Adipocyte (in vitro differentiated cells): ENCODE results near the gene APLNR.

Experiments used
- DNase-seq: peaks from one replicate; pipeline ENCODE4 v3.0.0-alpha.2; 2015; ENCODE audit warnings: low read depth
- H3K27me3 ChIP-seq: replicated peaks from 2 replicates; pipeline ENCODE4 v1.7.0; 2013; ENCODE audit warnings: mild to moderate bottlenecking, low read length, moderate library complexity; ENCODE audit not compliant: control insufficient read depth, insufficient read depth
- H3K36me3 ChIP-seq: 2 replicates; pipeline ENCODE4 v1.7.0; 2013; ENCODE audit warnings: low read length, mild to moderate bottlenecking, moderate library complexity; ENCODE audit not compliant: control insufficient read depth, insufficient read depth, severe bottlenecking
- H3K4me1 ChIP-seq: 2 replicates; pipeline ENCODE4 v1.7.0; 2013; ENCODE audit warnings: mild to moderate bottlenecking, low read length, moderate library complexity; ENCODE audit not compliant: control insufficient read depth, insufficient read depth
- H3K4me3 ChIP-seq: 2 replicates; pipeline ENCODE4 v1.7.0; 2013; ENCODE audit warnings: mild to moderate bottlenecking, low read length, moderate library complexity
- H3K9ac ChIP-seq: 2 replicates; pipeline ENCODE4 v1.7.0; 2013; ENCODE audit warnings: mild to moderate bottlenecking, low read length, moderate library complexity
- H3K9me3 ChIP-seq: 2 replicates; pipeline ENCODE4 v1.7.0; 2013; ENCODE audit warnings: mild to moderate bottlenecking, low read length, moderate library complexity; ENCODE audit not compliant: control insufficient read depth

APLNR gene

DNA sequence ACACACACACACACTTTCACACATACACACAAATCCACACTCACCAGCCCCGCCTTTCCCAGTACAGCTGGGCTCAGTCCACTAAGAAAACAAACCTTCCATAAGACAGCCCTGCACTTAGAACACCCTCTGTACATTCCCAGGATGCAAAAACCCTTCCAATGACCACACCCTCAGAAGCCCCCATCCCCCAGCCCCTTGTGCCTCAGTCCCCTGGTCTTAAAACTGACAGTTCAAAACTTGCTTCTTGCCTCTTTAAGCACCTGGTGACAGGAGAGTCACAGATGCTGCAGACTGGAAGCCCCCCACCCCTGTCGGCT, 23.0 kb downstream of the APLNR start:
- Histone ChIP-seq H3K4me1 (peaks cover 20% of the 10 kb centered on the region), H3K9ac (no peak overlapping the region), H3K4me3 (peak overlapping the region; percentile 20), H3K9me3 (no peaks in the 10 kb centered on the region), H3K36me3 (no peaks in the 10 kb centered on the region), H3K27me3 (no peaks in the 10 kb centered on the region)
- peak; percentile 30 for DNase-seq

DNA sequence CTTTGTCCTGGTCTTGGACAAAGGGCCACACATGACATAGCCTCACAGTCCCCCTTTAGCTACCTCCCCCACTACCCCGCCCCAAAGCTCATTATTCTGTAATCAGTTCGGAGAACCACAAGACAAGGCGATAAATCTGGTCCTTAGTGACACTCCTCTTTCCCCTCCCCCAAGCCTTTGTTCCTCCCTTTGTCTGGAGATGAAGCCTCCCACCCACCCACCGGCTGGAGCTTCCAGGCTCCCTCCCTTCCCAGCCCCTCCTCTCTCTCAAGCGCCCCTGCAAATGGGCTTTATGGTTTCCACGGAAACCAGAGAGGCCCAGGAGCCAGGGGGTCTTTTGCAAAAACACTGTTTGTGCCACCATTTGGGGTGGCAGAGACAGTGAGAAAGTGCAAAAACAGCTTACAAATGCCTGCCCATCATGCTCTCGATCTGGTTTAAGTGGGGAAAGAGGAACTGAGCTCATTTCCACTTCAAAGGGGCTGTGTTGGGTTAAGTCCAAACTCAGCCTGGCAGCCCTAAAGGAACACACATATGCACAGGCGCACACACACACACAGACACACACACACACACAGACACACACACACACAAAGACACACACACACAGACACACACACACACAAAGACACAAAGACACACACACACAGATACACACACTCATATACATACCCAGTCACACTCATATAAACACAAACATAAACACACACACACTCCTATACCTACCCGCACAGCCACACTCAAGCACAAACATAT, 23.5 kb downstream of the APLNR start:
- Histone ChIP-seq H3K27me3 (no peaks in the 10 kb centered on the region), H3K9ac (no peak overlapping the region), H3K36me3 (no peaks in the 10 kb centered on the region), H3K4me3 (no peak overlapping the region), H3K9me3 (no peaks in the 10 kb centered on the region), H3K4me1 (peaks cover 16% of the 10 kb centered on the region)
- DNase-seq = no peak

DNA sequence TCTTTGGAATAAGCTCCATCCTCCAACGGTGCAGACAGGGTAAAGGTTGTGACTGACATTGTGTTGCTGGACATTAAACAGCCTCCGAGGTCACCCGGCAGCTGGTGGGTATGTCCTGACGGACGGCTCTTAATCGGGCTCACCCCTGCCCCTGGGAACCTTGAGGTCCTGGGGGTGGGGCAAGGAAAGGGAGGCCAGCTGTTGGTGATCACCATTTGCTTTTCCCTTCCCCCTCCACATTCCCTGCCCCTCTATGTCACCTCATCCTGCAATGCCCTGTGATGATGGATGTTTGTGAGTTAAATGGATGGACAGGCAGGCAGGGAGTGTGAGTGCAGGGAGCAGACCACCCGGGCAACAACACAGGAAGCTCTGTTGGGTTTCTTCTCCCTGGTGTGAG, 26.3 kb downstream of the APLNR start:
- Histone ChIP-seq H3K4me3 (no peak overlapping the region), H3K9ac (no peak overlapping the region), H3K9me3 (no peaks in the 10 kb centered on the region), H3K27me3 (no peaks in the 10 kb centered on the region), H3K36me3 (no peaks in the 10 kb centered on the region), H3K4me1 (peaks cover 16% of the 10 kb centered on the region)
- no peak for DNase-seq

DNA sequence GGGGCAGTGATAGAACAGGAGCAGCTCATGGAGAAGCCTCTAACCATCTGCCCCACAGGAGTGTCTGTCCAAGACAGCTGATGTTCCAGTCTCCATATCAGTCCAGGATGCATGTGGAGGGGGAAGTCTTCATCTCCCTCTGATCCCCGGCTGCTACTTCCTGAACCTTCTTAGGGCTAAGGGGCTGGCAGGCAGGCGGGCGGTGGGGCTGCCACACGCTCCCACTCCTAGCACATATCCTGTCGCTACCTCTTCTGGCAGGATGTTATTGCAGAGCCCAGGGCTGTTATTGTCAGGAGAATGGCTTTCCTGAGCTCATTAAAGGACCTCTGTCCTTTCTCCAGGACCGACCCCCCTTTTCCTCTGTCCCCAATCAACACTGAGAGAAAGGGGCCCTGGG, 29.9 kb downstream of the APLNR start:
- no peak overlapping the region for H3K9ac ChIP-seq
- no peaks in the 10 kb centered on the region for H3K36me3 ChIP-seq
- DNase-seq = no peak
- no peak overlapping the region for H3K4me3 ChIP-seq
- H3K9me3 ChIP-seq = no peaks in the 10 kb centered on the region
- H3K27me3 ChIP-seq = peaks cover 9% of the 10 kb centered on the region
- H3K4me1 ChIP-seq = peaks cover 5% of the 10 kb centered on the region

- peaks cover 5% of the 10 kb centered on the region for H3K4me1 ChIP-seq
- H3K9ac ChIP-seq = no peak overlapping the region
- H3K36me3 ChIP-seq = no peaks in the 10 kb centered on the region
- H3K27me3 ChIP-seq = peaks cover 29% of the 10 kb centered on the region
- DNase-seq = peak; percentile 90
- no peaks in the 10 kb centered on the region for H3K9me3 ChIP-seq
- H3K4me3 ChIP-seq = no peak overlapping the region
Observed at GRCh38 chr11:57205041-57205641, 31.9 kb downstream of the APLNR start.

DNA sequence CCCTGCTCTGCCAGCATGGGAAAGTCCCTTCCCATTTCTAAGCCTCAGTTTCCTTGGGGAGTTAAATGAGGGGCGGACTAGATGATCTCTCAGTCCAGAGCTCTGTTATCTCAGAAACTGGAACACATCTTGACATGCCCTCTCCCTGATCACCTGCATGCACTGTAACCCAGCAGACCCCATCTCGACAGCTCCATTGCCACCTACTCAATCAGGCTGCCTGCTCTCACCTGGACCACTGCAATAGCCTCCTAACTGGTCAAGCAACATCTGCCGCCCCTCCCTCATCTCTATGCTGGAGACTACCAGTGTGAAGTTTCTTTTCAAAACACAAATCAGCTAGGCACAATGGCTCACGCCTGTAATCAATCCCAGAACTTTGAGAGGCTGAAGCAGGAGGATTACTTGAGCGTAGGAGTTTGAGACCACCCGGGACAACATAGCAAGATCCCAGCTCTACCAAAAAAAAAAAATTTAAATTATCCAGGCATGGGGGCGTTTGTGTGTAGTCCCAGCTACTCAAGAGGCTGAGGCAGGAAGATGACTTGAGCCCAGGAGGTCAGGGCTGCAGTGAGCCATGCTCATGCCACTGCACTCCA, 33.1 kb downstream of the APLNR start:
- Histone ChIP-seq H3K36me3 (no peaks in the 10 kb centered on the region), H3K9ac (no peak overlapping the region), H3K27me3 (peaks cover 41% of the 10 kb centered on the region), H3K9me3 (no peaks in the 10 kb centered on the region), H3K4me3 (no peak overlapping the region), H3K4me1 (peaks cover 5% of the 10 kb centered on the region)
- DNase-seq = no peak

DNA sequence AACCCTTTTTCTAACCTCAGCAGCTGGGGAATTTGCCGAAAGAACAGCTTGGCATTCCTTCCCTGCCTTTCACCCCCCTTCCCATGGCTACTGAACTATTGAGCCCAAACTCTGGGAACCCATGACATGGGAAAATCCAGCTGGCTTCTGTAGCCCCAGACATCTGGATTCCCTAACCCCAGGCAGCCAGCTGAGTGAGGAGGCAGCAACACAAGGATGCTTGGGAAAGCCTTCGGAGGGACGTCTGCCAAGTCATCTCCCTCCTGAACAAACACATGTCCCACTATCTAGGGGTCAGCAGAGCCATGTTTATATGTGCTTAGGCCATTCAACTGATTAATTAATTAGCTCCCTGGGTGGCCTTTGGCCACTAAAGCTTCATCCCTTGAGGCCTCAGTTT, 33.7 kb downstream of the APLNR start:
- no peaks in the 10 kb centered on the region for H3K36me3 ChIP-seq
- no peak overlapping the region for H3K4me3 ChIP-seq
- no peak for DNase-seq
- peaks cover 43% of the 10 kb centered on the region for H3K27me3 ChIP-seq
- no peak overlapping the region for H3K9ac ChIP-seq
- peaks cover 5% of the 10 kb centered on the region for H3K4me1 ChIP-seq
- H3K9me3 ChIP-seq = no peaks in the 10 kb centered on the region

GRCh38 chr11:57202281-57202680, 34.8 kb downstream of the APLNR start:
- H3K4me1 ChIP-seq = peaks cover 5% of the 10 kb centered on the region
- H3K27me3 ChIP-seq = peaks cover 48% of the 10 kb centered on the region
- no peak overlapping the region for H3K4me3 ChIP-seq
- no peak overlapping the region for H3K9ac ChIP-seq
- H3K36me3 ChIP-seq = no peaks in the 10 kb centered on the region
- no peak for DNase-seq
- no peaks in the 10 kb centered on the region for H3K9me3 ChIP-seq

DNA sequence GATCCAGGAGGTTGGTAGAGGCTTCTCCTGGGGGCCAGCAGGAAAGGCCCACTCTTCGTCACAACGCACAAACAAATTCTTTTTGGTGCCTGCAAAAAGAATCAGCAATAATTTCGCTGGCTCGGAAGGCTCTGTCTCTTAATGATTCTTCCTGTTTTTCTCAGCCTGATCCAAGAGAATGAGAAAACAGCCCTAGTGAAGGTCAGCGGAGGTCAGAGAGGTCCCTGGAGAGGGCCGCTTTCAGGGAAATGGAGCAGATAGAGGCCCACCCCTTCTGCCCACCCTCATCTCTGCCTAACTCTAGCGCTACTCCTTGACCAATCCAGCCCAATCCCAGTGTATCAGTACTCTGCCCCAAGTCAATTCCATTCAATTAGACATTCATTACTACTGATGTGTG, 36.1 kb downstream of the APLNR start:
- Histone ChIP-seq H3K4me1 (peaks cover 5% of the 10 kb centered on the region), H3K4me3 (no peak overlapping the region), H3K9me3 (no peaks in the 10 kb centered on the region), H3K36me3 (no peaks in the 10 kb centered on the region), H3K9ac (no peak overlapping the region), H3K27me3 (peaks cover 52% of the 10 kb centered on the region)
- no peak for DNase-seq

GRCh38 chr11:57199330-57199729, 37.7 kb downstream of the APLNR start:
- H3K27me3 ChIP-seq = peaks cover 58% of the 10 kb centered on the region

DNA sequence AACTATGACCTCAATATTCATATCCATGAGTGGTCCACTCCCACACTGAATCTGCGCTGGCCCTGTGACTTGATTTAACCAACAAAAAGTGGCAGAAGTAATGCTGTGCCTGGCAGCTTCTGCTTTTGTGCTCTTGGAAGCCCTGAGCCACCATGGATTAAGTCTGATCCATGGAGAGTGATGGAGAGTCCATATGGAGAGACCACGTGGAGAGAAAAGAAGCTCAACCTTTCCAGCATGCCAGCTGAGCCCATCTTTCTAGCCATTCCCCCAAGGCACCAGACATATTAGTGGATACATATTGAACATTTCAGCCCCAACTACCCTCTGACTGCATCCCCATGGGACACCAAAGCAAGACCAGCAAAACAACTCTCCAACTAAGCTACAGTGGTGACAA, 39.3 kb downstream of the APLNR start:
- Histone ChIP-seq H3K9me3 (peaks cover 4% of the 10 kb centered on the region), H3K27me3 (peaks cover 58% of the 10 kb centered on the region), H3K4me3 (no peak overlapping the region), H3K4me1 (no peaks in the 10 kb centered on the region), H3K36me3 (no peaks in the 10 kb centered on the region), H3K9ac (no peak overlapping the region)
- DNase-seq = no peak

More at GRCh38 chr11:57199330-57199729, 37.7 kb downstream of the APLNR start:
- no peak for DNase-seq
- Histone ChIP-seq H3K4me1 (no peaks in the 10 kb centered on the region), H3K4me3 (no peak overlapping the region), H3K9ac (no peak overlapping the region), H3K9me3 (peaks cover 2% of the 10 kb centered on the region), H3K36me3 (no peaks in the 10 kb centered on the region)
